ENCODE data around the gene NEK8.

The NEK8 gene

GRCh38 chr17:28685366-28685765 lies 43.2 kb upstream of the NEK8 start:
- TF ChIP-seq EZH2 (IDR thresholded peaks at IDR 0.05; ENCODE audit: borderline replicate concordance, low read length) (no peak), CTCF (IDR thresholded peaks at IDR 0.05; ENCODE audit: low read length) (no peak)
- Histone ChIP-seq H3F3A (ENCODE audit: insufficient read depth, low read length) (no peaks in the 10 kb centered on the region), H3K9ac (ENCODE audit: low read length) (no peak overlapping the region), H4K20me1 (ENCODE audit: insufficient read depth, low read length) (no peaks in the 10 kb centered on the region), H3K79me2 (ENCODE audit: insufficient read depth, low read length) (no peaks in the 10 kb centered on the region), H3K36me3 (ENCODE audit: insufficient read depth, low read length) (peaks cover 96% of the 10 kb centered on the region), H3K27me3 (ENCODE audit: insufficient read depth, low read length) (no peaks in the 10 kb centered on the region), H3K9me3 (ENCODE audit: low read length) (no peaks in the 10 kb centered on the region), H3K9me2 (ENCODE audit: low read depth, low read length) (no peaks in the 10 kb centered on the region), H3K4me2 (ENCODE audit: low read length) (no peak overlapping the region), H3K4me1 (ENCODE audit: insufficient read depth, low read length, severe bottlenecking) (no peaks in the 10 kb centered on the region), H2AFZ (ENCODE audit: low read length) (no peak overlapping the region), H3K4me3 (ENCODE audit: low read depth, low read length, poor library complexity, severe bottlenecking) (no peak overlapping the region), H3K27ac (ENCODE audit: low read depth, low read length, poor library complexity, severe bottlenecking) (no peak overlapping the region)

GRCh38 chr17:28686296-28686695 lies 42.3 kb upstream of the NEK8 start:
- no peak for TF ChIP-seq EZH2 (IDR thresholded peaks at IDR 0.05; ENCODE audit: borderline replicate concordance, low read length)
- TF ChIP-seq CTCF (IDR thresholded peaks at IDR 0.05; ENCODE audit: low read length), result no peak
- peaks cover 96% of the 10 kb centered on the region for H3K36me3 ChIP-seq (ENCODE audit: insufficient read depth, low read length)
- H3K9ac ChIP-seq (ENCODE audit: low read length), result no peak overlapping the region
- H3K9me2 ChIP-seq (ENCODE audit: low read depth, low read length), result no peaks in the 10 kb centered on the region
- H2AFZ ChIP-seq (ENCODE audit: low read length), result no peak overlapping the region
- H3K27me3 ChIP-seq (ENCODE audit: insufficient read depth, low read length), result no peaks in the 10 kb centered on the region
- H4K20me1 ChIP-seq (ENCODE audit: insufficient read depth, low read length), result no peaks in the 10 kb centered on the region
- H3K4me3 ChIP-seq (ENCODE audit: low read depth, low read length, poor library complexity, severe bottlenecking), result no peak overlapping the region
- H3K27ac ChIP-seq (ENCODE audit: low read depth, low read length, poor library complexity, severe bottlenecking), result no peak overlapping the region
- H3K79me2 ChIP-seq (ENCODE audit: insufficient read depth, low read length), result no peaks in the 10 kb centered on the region
- no peak overlapping the region for H3K4me2 ChIP-seq (ENCODE audit: low read length)
- H3F3A ChIP-seq (ENCODE audit: insufficient read depth, low read length), result no peaks in the 10 kb centered on the region
- H3K9me3 ChIP-seq (ENCODE audit: low read length), result no peaks in the 10 kb centered on the region
- H3K4me1 ChIP-seq (ENCODE audit: insufficient read depth, low read length, severe bottlenecking), result no peaks in the 10 kb centered on the region

GRCh38 chr17:28688481-28688880 lies 40.1 kb upstream of the NEK8 start:
- TF ChIP-seq EZH2 (IDR thresholded peaks at IDR 0.05; ENCODE audit: borderline replicate concordance, low read length), result no peak
- TF ChIP-seq CTCF (IDR thresholded peaks at IDR 0.05; ENCODE audit: low read length), result no peak
- no peaks in the 10 kb centered on the region for H3F3A ChIP-seq (ENCODE audit: insufficient read depth, low read length)

More at GRCh38 chr17:28688481-28688880, 40.1 kb upstream of the NEK8 start:
- Histone ChIP-seq H3K79me2 (ENCODE audit: insufficient read depth, low read length) (no peaks in the 10 kb centered on the region), H3K9me2 (ENCODE audit: low read depth, low read length) (no peaks in the 10 kb centered on the region), H3K27ac (ENCODE audit: low read depth, low read length, poor library complexity, severe bottlenecking) (no peak overlapping the region), H3K4me2 (ENCODE audit: low read length) (no peak overlapping the region), H3K27me3 (ENCODE audit: insufficient read depth, low read length) (no peaks in the 10 kb centered on the region), H3K36me3 (ENCODE audit: insufficient read depth, low read length) (peaks cover 87% of the 10 kb centered on the region), H3K4me1 (ENCODE audit: insufficient read depth, low read length, severe bottlenecking) (no peaks in the 10 kb centered on the region), H3K9me3 (ENCODE audit: low read length) (no peaks in the 10 kb centered on the region), H3K4me3 (ENCODE audit: low read depth, low read length, poor library complexity, severe bottlenecking) (no peak overlapping the region), H4K20me1 (ENCODE audit: insufficient read depth, low read length) (no peaks in the 10 kb centered on the region), H2AFZ (ENCODE audit: low read length) (no peak overlapping the region), H3K9ac (ENCODE audit: low read length) (no peak overlapping the region)

Data from OCI-LY1 (cell line).